Uterus (tissue), 2 donors: ENCODE measurements around the gene INO80E.

Experiments used
- POLR2A ChIP-seq, 2 donors: fragments of 450-650 bp; IDR thresholded peaks; one replicate each; pipeline ENCODE4 v1.6.1; 2016; ENCODE audit warnings: antibody characterized with exemption in 2 of 2, mild to moderate bottlenecking in 1 of 2, moderate library complexity in 1 of 2
- TF ChIP-seq, protein P1 (sequence below), 4 experiments: fragments of 200-600 bp in 2 of 4; fragments of 450-650 bp in 2 of 4; sonication (generic) in 2 of 4; IDR thresholded peaks; one replicate each; pipeline ENCODE4 v1.5.1; 2016 to 2019; ENCODE audit warnings: antibody characterized with exemption in 4 of 4, mild to moderate bottlenecking in 2 of 4, moderate library complexity in 1 of 4

DNA sequence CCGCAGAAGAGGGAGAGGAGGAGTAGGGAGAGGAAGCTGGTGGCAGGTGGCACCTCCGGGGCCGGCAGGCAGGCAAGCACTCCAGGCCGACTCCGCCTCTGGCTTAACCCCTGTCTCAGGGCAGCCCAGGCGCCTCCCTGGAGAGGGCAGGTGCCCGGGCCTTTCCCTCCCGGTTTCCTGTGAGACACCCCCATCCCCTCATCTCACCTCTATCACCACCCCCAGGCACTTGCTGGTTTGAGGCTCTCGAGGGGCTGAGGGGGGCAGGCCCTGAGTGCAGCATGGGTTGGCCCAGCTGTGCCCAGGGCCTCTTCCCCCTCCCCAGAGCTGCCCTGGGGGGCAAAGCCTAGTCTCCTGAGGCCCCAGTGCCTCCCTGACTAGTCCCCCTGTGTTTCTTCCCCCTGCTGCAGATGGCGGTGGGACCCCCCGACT is 8.8 kb downstream of the INO80E start:
- TF ChIP-seq, protein P1, sequence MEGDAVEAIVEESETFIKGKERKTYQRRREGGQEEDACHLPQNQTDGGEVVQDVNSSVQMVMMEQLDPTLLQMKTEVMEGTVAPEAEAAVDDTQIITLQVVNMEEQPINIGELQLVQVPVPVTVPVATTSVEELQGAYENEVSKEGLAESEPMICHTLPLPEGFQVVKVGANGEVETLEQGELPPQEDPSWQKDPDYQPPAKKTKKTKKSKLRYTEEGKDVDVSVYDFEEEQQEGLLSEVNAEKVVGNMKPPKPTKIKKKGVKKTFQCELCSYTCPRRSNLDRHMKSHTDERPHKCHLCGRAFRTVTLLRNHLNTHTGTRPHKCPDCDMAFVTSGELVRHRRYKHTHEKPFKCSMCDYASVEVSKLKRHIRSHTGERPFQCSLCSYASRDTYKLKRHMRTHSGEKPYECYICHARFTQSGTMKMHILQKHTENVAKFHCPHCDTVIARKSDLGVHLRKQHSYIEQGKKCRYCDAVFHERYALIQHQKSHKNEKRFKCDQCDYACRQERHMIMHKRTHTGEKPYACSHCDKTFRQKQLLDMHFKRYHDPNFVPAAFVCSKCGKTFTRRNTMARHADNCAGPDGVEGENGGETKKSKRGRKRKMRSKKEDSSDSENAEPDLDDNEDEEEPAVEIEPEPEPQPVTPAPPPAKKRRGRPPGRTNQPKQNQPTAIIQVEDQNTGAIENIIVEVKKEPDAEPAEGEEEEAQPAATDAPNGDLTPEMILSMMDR (IDR thresholded peaks at IDR 0.05): no peak
- TF ChIP-seq POLR2A (IDR thresholded peaks at IDR 0.05): no peak
